HG02678 (cell line): ENCODE results near the gene PRRX1.

Experiments used
- ATAC-seq: cut with Tn5 transposase; IDR thresholded peaks from one replicate; pipeline ENCODE4 v1.9.1; 2021; ENCODE audit warnings: mild to moderate bottlenecking, moderate library complexity; ENCODE audit not compliant: unreplicated experiment

PRRX1 gene

DNA sequence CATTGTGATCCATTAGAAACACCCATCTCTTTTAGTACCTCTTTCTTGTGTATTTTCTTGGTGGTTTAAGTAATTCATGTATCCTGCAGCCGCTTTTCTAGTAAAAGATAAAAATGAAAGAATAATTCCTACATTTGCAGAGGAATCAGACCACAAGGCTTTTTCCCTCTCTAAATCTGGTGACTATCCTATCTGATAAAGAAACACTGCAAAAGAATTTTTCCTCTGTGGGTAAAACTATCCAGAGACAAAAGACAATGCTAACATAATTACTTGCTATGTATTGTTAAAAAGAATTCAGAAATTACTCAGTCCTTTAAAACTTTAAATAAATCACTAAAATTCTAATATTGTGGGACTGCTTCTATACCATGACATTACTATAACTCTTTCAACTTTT lies 51.0 kb downstream of the PRRX1 start:
- ATAC-seq = no peak

GRCh38 chr1:170716835-170717429 lies 53.0 kb downstream of the PRRX1 start:
- ATAC-seq = no peak

DNA sequence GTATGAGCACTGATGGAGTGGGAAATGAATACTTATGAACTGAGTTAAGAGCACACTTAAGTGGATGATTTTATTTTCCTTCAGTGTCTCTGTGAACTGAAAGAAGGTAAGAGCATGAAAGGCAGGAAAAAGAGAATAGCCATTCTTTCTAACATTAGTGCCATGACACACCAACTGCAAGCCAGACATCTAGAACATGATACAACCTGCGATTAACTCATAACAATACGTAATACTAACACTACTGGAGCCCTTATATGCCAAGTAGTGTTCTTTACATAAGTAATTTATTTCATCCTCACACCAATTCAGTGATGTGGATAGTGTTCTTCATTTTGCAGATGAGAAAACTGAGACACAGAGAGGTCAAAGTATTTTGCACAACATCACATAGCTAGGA lies 56.7 kb downstream of the PRRX1 start:
- ATAC-seq = no peak

- ATAC-seq = no peak
These were observed 57.7 kb downstream of the PRRX1 start for GRCh38 chr1:170721621-170722020.

GRCh38 chr1:170723518-170723917 lies 59.6 kb downstream of the PRRX1 start:
- no peak for ATAC-seq

DNA sequence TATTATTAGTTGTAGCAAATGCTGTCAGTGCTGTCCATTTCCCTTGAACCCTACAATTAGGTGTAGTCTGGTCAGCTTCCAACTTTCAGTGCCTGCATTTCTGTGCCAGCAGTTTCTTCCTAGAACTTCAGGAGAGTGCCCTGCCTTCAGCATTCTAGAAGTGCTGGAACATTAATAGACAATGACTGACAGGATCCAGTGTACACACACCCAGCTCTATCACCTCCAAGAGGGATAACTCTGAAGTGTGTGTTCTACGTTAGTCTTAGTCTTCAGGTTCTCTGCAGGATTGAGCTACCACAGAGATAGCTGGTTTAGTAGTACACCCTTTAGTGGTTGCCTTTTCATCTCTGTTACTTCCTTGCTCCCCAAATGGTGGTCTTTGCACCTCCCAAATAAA lies 61.4 kb downstream of the PRRX1 start:
- no peak for ATAC-seq

DNA sequence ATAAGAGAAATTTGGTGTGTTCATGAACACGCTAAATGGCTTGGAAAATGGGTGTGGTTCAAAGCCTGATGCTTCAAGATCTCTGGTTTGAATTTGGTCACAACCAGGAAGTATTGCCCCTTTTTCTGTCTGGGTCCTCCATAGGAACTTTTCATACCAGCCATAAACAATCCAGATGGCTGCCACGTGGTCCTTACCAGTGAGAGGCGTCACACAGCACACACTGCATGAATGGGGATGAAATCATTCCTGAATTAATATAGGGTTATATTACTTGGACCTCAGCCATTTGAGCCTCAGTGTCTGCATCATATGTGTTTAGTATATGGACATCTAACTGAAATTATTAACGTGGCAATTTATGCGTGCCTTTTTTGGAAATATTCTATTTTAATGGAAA lies 64.0 kb downstream of the PRRX1 start:
- no peak for ATAC-seq

GRCh38 chr1:170729225-170730002 lies 65.5 kb downstream of the PRRX1 start:
- no peak for ATAC-seq

- ATAC-seq = no peak
These were observed 66.1 kb downstream of the PRRX1 start for GRCh38 chr1:170730014-170730413.

DNA sequence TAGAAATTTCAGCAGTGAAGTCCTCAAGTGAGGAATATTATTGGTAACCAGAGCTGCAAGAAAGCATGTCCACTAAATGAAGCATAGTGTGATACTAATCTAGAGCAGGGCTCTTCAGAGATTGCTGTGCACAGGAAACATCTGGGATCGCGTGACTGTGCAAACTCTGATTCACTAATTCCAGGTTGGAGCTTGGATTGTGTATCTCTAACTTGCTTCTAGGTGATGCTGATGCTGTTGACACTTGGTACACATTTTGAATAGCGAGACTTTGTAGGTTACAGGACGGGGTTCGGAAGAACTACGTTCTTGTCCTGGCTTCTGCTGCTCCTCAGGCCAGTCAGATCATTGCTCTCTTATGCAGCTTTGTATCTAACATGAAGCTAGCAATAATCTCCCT lies 66.5 kb downstream of the PRRX1 start:
- ATAC-seq = no peak

DNA sequence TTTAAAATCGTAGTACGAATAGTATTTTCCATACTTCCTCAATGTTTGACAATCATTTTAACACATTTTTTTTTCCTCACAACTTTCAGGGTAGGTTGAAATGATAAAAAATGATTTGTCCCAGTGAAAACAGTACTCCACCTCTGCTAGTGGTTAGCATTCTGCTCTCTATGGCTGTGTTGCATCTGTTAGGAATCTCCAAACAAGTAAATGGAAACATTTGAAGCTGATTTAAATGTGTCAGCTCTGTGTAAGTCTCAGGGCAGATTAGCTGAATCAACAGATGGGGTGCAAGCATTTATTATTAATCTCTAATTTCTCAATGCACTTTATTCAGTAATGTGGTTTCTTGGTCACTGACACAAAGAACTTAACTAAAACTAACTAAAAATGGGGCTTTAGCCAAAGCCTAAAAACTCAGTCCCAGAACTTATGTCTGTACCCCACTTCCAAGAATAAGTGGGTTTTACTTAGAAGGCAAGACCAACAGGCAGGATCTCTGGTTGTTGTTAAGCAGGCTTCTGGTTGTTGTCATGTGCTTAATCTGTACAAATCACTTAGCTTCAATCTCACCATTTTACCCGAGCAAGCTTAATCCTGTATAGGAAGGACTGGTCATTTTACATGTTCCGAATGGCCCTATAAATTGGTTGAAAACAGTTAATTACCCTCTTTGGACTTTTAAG lies 67.8 kb downstream of the PRRX1 start:
- ATAC-seq = no peak

DNA sequence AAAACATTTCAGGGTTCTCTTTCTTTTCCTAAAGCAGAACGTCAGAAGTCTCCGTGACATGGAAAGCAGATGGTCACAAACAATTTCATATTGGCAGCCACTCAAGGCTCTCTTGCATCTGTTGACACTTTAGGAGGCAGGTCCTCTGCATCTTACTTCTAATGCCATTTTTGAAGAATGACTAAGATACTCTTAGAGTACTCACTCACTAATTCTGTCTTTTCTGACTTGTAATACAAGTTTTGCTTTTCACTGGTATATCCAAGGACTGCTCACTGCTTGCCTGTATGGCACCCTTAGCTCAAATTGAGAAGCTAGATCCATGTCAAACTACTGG lies 68.3 kb downstream of the PRRX1 start:
- ATAC-seq = no peak

DNA sequence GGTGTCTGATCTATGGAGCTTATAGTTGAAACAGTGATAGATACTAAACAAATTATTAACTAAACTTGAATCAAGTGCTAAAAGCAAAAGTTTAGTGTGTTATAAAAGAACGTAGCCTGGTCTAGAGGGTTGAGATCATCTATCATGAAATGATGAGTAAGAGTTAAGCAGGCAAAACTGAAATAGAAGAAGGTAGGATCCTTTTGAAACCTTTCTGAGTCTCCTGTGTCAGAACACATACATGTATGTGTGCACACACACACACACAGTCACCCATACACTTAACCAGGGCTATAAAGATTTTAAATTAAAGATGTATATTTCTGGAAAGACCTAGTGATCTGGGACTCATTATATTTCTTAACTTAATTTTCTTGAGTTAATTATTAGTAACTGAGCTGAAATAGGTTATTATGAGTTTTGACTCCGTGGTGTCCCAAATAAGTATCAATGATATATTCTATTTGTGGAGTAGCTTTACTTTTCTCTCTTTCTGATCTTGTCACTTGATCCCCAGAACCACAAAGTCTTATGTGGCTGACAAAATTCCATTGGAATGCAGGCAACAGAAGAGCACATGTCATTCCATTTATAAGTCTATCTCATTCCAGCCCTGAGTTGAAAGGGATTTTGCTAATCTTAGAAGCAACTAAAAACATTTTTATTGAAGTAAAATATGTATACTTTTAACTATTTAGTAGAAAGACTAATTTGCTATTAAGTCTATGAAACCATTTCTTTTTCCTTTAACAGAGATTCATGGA lies 70.7 kb downstream of the PRRX1 start:
- no peak for ATAC-seq

GRCh38 chr1:170735366-170736263 lies 71.7 kb downstream of the PRRX1 start:
- ATAC-seq = no peak

DNA sequence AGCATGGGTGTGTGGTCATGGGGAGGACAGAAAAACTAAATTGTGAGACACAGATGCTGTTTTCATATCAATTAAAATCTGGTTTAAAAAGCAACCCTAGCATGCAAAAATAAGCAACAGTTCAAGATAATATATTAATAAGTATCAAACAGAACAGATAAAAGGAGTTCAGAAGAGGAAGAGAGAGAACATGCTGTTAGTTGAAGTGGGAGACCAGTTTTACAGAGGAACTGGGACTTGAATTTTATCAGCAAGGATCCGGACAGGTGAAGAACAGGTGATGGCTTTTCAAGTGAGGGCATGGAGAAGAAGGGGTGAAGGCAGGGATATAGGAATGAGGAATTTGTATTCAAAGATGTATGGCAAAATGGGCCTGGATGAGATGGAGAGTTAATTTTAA lies 75.9 kb downstream of the PRRX1 start:
- no peak for ATAC-seq

GRCh38 chr1:170741678-170742077 lies 77.7 kb downstream of the PRRX1 start:
- no peak for ATAC-seq

DNA sequence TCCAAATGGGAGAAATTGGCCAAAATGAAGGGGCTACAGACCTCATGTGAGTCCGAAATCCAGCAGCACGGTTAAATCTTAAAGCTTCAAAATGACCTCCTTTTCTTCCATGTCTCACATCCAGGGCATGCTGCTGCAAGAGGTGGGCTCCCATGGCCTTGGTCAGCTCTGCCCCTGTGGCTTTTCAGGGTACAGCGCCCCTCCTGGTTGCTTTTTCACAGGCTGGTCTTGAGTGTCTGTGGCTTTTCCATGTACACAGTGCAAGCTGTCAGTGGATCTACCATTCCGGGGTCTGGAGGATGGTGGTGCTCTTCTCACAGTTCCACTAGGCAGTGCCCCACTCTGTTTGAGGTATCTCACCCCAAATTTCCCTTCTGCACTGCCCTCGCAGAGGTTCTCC lies 78.7 kb downstream of the PRRX1 start:
- ATAC-seq = no peak

GRCh38 chr1:170743083-170743482 lies 79.2 kb downstream of the PRRX1 start:
- no peak for ATAC-seq

DNA sequence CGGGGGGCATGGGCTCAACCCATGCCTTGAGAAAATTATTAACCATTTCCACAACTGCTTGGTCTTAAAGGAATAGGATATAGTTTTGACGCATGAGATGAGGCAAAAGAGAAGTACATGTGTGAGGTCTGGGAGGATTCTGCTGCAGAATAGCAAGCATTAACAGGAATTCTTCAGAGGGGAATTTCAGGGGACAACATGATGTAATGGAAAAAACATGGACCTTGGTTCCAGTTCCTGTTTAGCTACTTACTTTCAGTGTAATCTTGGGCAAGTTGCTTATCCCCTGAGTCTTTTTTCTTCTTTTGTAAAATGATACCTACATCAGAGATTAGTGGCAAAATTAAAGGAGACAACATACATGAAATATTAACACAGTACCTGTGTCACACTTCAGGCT lies 85.6 kb downstream of the PRRX1 start:
- no peak for ATAC-seq

GRCh38 chr1:170749959-170750358 lies 86.0 kb downstream of the PRRX1 start:
- ATAC-seq = no peak

DNA sequence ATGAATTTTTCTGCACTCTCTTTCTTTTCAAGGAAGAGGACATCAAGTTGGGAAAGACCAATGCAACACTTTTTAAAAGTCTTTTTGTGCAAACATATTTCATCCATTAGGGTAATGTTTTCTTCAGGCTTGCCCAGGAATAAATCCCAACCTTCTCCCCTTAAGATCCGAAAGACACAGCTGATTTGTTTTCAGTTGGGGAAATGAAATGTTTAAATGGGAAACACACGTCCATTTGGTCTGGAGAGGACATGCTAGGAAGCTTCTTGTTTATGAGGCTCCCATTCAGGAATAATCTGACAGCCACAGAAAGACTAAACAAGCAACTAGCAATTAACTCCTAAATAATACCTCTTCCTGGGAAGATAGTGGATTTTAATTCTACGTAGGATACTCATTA lies 91.9 kb downstream of the PRRX1 start:
- ATAC-seq = no peak
